Measurements from ENCODE around the gene RNF26. TPM values are rescaled to one million over a fixed set of nuclear protein-coding genes. Genes with fewer than 3 reads are reported as not detected.

RNF26 gene
- total and polyA plus RNA-seq, 2 of the 4 experiments (the other 2 are of a cell fraction): 3.4 to 36.7 TPM

- no peak for TF ChIP-seq RCOR1 (IDR thresholded peaks at IDR 0.05; ENCODE audit: insufficient replicate concordance, low read length)
- TF ChIP-seq MAFK (IDR thresholded peaks at IDR 0.05; ENCODE audit: low read depth, low read length): no peak
Measured at GRCh38 chr11:119316016-119316728, 18.2 kb upstream of the RNF26 start (continued).

DNA sequence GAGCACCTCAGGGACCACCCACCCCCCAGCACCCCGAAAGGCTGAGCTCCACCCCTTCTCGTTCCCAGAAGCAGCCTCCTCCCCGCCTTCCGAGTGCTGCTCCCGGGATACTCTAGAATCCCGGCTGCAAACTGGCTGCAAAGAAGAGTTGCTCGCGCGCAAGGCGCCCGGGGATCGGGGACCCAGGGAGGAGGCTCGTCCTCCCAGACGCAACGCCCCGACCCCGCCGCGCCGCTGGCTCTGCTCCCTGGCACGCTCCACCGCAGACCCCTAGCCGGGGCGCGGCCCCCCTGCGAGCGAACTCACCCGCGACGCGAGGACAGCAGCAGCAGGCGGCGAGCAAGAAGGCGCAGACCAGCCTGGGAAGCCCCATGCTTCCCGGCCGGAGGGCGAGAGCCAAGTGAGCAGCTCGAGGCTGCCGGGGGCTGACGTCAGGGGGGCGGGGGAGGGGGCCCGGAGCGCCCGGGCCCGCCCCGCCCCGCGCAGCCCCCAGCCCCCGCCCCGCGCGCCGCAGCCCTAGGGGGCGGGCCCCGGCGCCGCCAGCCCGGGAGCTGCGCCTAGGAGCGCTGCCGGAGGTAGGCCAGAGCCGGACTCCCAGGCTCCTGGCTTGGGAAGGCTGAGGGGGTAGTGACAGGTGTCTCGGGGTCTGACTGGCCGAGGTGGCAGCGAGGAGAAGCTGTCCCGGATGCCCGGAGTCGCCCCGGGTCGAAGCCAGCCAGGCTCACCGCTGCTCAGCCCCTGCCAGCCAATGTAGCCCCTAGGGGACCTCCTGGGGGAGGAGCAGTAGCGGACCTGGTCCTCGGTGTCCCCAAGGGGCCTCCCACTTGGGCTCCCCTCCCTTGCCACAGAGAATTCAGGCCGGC, 17.4 kb upstream of the RNF26 start, which contains the start of gene MCAM:
TSS of gene MCAM (minus strand) at position 402 of the 863 bp plus-strand sequence. CDS start at position 373, 29 bp downstream.
- Histone ChIP-seq H3K4me1 (ENCODE audit: control insufficient read depth, insufficient read depth, low read length) (peaks cover 49% of the 10 kb centered on the region), H3K4me3 (ENCODE audit: insufficient read depth, low read depth, low read length) (peak within 1 kb of the TSS; percentile 87), H3K9me3 (ENCODE audit: control insufficient read depth, insufficient read depth, low read length) (no peaks in the 10 kb centered on the region), H3K27me3 (ENCODE audit: control insufficient read depth, insufficient read depth, low read length) (no peaks in the 10 kb centered on the region), H2BK120ac (ENCODE audit: low read depth, low read length) (peak within 1 kb of the TSS; percentile 73), H3K79me1 (ENCODE audit: low read depth in 1 of 2, low read length in 2 of 2) (peaks cover 11 to 63% of the 10 kb centered on the region in 2 experiments; a peak in 3 of 4 replicates), H3K9ac (ENCODE audit: low read depth, low read length) (peak within 1 kb of the TSS; percentile 81), H2AFZ (replicated peaks; ENCODE audit: low read length, poor library complexity) (peak within 1 kb of the TSS; percentile 93), H3K14ac (replicated peaks; ENCODE audit: low read depth, low read length) (peak within 1 kb of the TSS; percentile 92), H3K23ac (ENCODE audit: low read depth, low read length) (peak within 1 kb of the TSS; percentile 69), H3K56ac (ENCODE audit: extremely low read depth, insufficient read depth, low read length) (peak within 1 kb of the TSS; percentile 57), H4K8ac (ENCODE audit: low read depth in 2 of 2, low read length in 2 of 2) (peak within 1 kb of the TSS; percentile 28 to 77), H2AK9ac (replicated peaks; ENCODE audit: low read depth, low read length, poor library complexity) (peak within 1 kb of the TSS; percentile 98), H2AK5ac (ENCODE audit: low read depth, low read length) (peak within 1 kb of the TSS; percentile 87), H3K4me2 (ENCODE audit: low read depth, low read length) (peak within 1 kb of the TSS; percentile 71), H3K27ac (ENCODE audit: insufficient read depth, low read length) (peak within 1 kb of the TSS; percentile 69), H4K5ac (ENCODE audit: low read depth, low read length) (peak within 1 kb of the TSS; percentile 8; the same call in 1 of the 2 replicates), H2BK5ac (ENCODE audit: low read depth, low read length, poor library complexity, severe bottlenecking) (peak within 1 kb of the TSS; percentile 79), H3K4ac (ENCODE audit: low read depth, low read length) (peak within 1 kb of the TSS; percentile 86), H4K20me1 (ENCODE audit: insufficient read depth, low read length) (peaks cover 19% of the 10 kb centered on the region), H2BK20ac (ENCODE audit: low read depth, low read length) (peak within 1 kb of the TSS; percentile 60), H3K36me3 (ENCODE audit: control insufficient read depth, insufficient read depth, low read length) (peaks cover 20% of the 10 kb centered on the region), H3K18ac (ENCODE audit: low read depth, low read length) (no peak within 1 kb of the TSS; the same call in 1 of the 2 replicates), H3K9me1 (ENCODE audit: insufficient read depth, low read length) (peaks cover 26% of the 10 kb centered on the region), H4K91ac (ENCODE audit: insufficient read depth, low read depth, low read length) (peak within 1 kb of the TSS; percentile 91), H2BK15ac (ENCODE audit: low read depth, low read length) (peak within 1 kb of the TSS; percentile 39; the same call in 2 of the 3 replicates)
- in situ Hi-C loops (cut with MboI; ENCODE audit: low sequenced_read_pairs): no loop called here
- CTCF ChIA-PET: interaction anchor here (0.9 to 2.1 kb wide), 2 partner anchors 21 to 59 kb away, joined by 3 to 6 read pairs; no protein-coding TSS in a partner anchor
- ATAC-seq (ENCODE audit: low read depth) (peak; percentile 41), DNase-seq (peak; percentile 48)
- intact Hi-C loops (cut with micrococcal nuclease): no loop called here
- BruUV-seq (replicated peaks): no TSS peak
- POLR2A ChIA-PET (ENCODE audit: unreplicated experiment): interaction anchor here (1.6 kb wide), 1 partner anchor 21 kb away, joined by 8 read pairs; no protein-coding TSS in a partner anchor
- TF ChIP-seq POLR2A (IDR thresholded peaks at IDR 0.05; ENCODE audit: low read depth, low read length) (peak; percentile 85), MAFK (IDR thresholded peaks at IDR 0.05; ENCODE audit: low read depth, low read length) (no peak), FOS (IDR thresholded peaks at IDR 0.05; ENCODE audit: low read depth, low read length) (no peak), MAZ (IDR thresholded peaks at IDR 0.05; ENCODE audit: borderline replicate concordance, low read depth, low read length) (peak; percentile 33; the same call in 1 of the 2 replicates)
- WGBS, 2 experiments (ENCODE audit: extremely low coverage in 2 of 2, insufficient read length in 1 of 2): 1% methylated on average over 44 of the region's 74 CpGs; no CpG with 5 or more reads in 1 of the 2 experiments
- dilution Hi-C loops (cut with HindIII; ENCODE audit: low sequenced_read_pairs, unreplicated experiment): no loop called here

All from IMR-90 (cell line).